Mammary epithelial cell (primary cell): ENCODE measurements around the gene ZNG1F.
"Not testable (repeated sequence)": the region's sequence is repeated elsewhere in the genome, so short reads cannot be mapped to it uniquely, and the experiment has no call there.

Experiments used
- CTCF ChIP-seq, 2 donors: IDR thresholded peaks in 1 of 2; conservative IDR thresholded peaks in 1 of 2; 2 replicates each; pipeline ENCODE4 v1.5.1; 2011 to 2012; ENCODE audit warnings: inconsistent platforms in 2 of 2, low read length in 2 of 2, mild to moderate bottlenecking in 2 of 2, control low read depth in 1 of 2, low read depth in 1 of 2; ENCODE audit not compliant: insufficient read depth in 1 of 2; ENCODE audit errors: extremely low read depth in 1 of 2
- EZH2 ChIP-seq: IDR thresholded peaks from 2 replicates; pipeline ENCODE4 v1.6.1; 2012; ENCODE audit warnings: low read length, inconsistent platforms, borderline replicate concordance

DNA sequence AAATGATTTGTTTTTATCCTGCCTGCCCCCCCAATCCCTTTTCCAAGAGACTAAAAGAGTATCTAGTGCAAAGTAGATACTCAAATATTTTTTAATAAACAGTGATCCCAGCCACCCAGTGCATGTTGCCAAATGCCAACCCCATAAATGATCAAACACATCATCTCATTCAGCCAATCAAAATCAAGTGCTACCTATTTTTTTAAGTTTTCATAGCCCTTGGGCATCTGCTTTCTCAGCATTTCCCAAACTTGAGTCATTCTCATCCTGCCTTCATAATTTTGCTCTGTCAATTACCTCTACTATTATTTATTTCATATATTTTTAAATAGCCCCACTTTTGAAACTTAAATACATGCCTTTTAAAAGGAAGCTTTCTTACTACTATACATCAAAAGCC, 98.2 kb downstream of the ZNG1F start:
- TF ChIP-seq CTCF (conservative IDR thresholded peaks at IDR 0.05 in 1 of 2, IDR thresholded peaks at IDR 0.05 in 1 of 2; ENCODE audit: extremely low read depth in 1 of 2, insufficient read depth in 1 of 2, low read depth in 1 of 2, low read length in 2 of 2); EZH2: not testable (repeated sequence)
